ENCODE data around the gene PCDHA10. TPM values are rescaled to one million over a fixed set of nuclear protein-coding genes. Genes with fewer than 3 reads are reported as not detected.
"Not testable (repeated sequence)": the region's sequence is repeated elsewhere in the genome, so short reads cannot be mapped to it uniquely, and the experiment has no call there.

PCDHA10 gene
- total and polyA plus RNA-seq, 4 donors: 1.1 to 10.8 (median 3.6) TPM

GRCh38 chr5:140869555-140869886 lies 13.8 kb downstream of the PCDHA10 start:
- DNase-seq (ENCODE audit: low read depth in 4 of 6, low spot score in 6 of 6): peak in 1 of 6 donors; percentile 43
- Histone ChIP-seq H3K4me1 (ENCODE audit: control insufficient read depth, insufficient read depth, low read length) (peaks cover 4% of the 10 kb centered on the region), H3K9me3 (ENCODE audit: control insufficient read depth, insufficient read depth, low read length) (peaks cover 13% of the 10 kb centered on the region), H3K27ac (ENCODE audit: low read depth, low read length) (no peak overlapping the region), H3K27me3 (ENCODE audit: control insufficient read depth, insufficient read depth, low read length) (no peaks in the 10 kb centered on the region), H3K36me3 (ENCODE audit: control insufficient read depth, insufficient read depth, low read length) (peaks cover 14% of the 10 kb centered on the region), H3K4me3 (ENCODE audit: low read depth, low read length) (no peak overlapping the region)
- WGBS (ENCODE audit: insufficient coverage): 21% methylated on average over 2 of the region's 5 CpGs

DNA sequence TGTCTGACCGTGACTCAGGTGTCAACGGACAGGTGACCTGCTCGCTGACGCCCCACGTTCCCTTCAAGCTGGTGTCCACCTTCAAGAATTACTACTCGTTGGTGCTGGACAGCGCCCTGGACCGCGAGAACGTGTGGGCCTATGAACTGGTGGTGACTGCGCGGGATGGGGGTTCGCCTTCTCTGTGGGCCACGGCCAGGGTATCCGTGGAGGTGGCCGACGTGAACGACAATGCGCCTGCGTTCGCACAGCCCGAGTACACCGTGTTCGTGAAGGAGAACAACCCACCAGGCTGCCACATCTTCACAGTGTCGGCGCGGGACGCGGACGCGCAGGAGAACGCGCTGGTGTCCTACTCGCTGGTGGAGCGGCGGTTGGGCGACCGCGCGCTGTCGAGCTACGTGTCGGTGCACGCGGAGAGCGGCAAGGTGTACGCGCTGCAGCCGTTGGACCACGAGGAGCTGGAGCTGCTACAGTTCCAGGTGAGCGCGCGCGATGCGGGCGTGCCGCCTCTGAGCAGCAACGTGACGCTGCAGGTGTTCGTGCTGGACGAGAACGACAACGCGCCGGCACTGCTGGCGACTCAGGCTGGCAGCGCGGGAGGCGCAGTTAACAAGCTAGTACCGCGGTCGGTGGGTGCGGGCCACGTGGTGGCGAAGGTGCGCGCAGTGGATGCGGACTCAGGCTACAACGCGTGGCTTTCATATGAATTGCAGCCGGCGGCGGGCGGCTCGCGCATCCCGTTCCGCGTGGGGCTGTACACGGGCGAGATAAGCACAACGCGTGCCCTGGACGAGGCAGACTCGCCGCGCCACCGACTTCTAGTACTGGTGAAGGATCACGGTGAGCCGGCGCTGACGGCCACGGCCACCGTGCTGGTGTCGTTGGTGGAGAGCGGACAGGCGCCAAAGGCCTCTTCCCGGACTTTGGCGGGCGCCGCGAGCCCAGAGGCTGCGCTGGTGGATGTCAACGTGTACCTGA lies 14.8 kb downstream of the PCDHA10 start:
- Histone ChIP-seq H3K27me3 (ENCODE audit: control insufficient read depth, insufficient read depth, low read length) (no peaks in the 10 kb centered on the region), H3K4me1 (ENCODE audit: control insufficient read depth, insufficient read depth, low read length) (peaks cover 4% of the 10 kb centered on the region), H3K9me3 (ENCODE audit: control insufficient read depth, insufficient read depth, low read length) (peaks cover 13% of the 10 kb centered on the region), H3K27ac (ENCODE audit: low read depth, low read length) (no peak overlapping the region), H3K4me3 (ENCODE audit: low read depth, low read length) (no peak overlapping the region), H3K36me3 (ENCODE audit: control insufficient read depth, insufficient read depth, low read length) (peaks cover 17% of the 10 kb centered on the region)
- no peak for DNase-seq (ENCODE audit: low read depth in 4 of 6, low spot score in 6 of 6)
- 37% methylated on average over 114 of the region's 114 CpGs for WGBS (ENCODE audit: insufficient coverage)

GRCh38 chr5:140875085-140876065 lies 19.7 kb downstream of the PCDHA10 start, which contains the start of gene PCDHA12:
Gene PCDHA12 (plus strand): TSS chr5:140875308. CDS start chr5:140875473, 165 bp downstream.
- no peak within 1 kb of the TSS for H3K4me3 ChIP-seq (ENCODE audit: low read depth, low read length)
- H3K4me1 ChIP-seq (ENCODE audit: control insufficient read depth, insufficient read depth, low read length): peaks cover 3% of the 10 kb centered on the region
- H3K36me3 ChIP-seq (ENCODE audit: control insufficient read depth, insufficient read depth, low read length): peaks cover 20% of the 10 kb centered on the region
- peaks cover 24% of the 10 kb centered on the region for H3K9me3 ChIP-seq (ENCODE audit: control insufficient read depth, insufficient read depth, low read length)
- no peak within 1 kb of the TSS for H3K27ac ChIP-seq (ENCODE audit: low read depth, low read length)
- no peaks in the 10 kb centered on the region for H3K27me3 ChIP-seq (ENCODE audit: control insufficient read depth, insufficient read depth, low read length)
- 20% methylated on average over 34 of the region's 47 CpGs for WGBS (ENCODE audit: insufficient coverage)
- DNase-seq (ENCODE audit: low read depth in 4 of 6, low spot score in 6 of 6): peak in 2 of 6 donors; percentile 9 to 20

DNA sequence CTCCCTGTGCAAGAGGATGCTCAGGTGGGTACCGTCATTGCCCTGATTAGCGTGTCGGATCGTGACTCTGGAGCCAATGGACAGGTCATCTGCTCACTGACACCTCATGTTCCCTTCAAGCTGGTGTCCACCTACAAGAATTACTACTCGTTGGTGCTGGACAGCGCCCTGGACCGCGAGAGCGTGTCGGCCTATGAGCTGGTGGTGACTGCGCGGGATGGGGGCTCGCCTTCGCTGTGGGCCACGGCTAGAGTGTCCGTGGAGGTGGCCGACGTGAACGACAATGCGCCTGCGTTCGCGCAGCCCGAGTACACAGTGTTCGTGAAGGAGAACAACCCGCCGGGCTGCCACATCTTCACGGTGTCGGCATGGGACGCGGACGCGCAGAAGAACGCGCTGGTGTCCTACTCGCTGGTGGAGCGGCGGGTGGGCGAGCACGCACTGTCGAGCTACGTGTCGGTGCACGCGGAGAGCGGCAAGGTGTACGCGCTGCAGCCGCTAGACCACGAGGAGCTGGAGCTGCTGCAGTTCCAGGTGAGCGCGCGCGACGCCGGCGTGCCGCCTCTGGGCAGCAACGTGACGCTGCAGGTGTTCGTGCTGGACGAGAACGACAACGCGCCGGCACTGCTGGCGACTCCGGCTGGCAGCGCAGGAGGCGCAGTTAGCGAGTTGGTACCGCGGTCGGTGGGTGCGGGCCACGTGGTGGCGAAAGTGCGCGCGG lies 21.0 kb downstream of the PCDHA10 start:
- peaks cover 17% of the 10 kb centered on the region for H3K9me3 ChIP-seq (ENCODE audit: control insufficient read depth, insufficient read depth, low read length)
- H3K4me1 ChIP-seq (ENCODE audit: control insufficient read depth, insufficient read depth, low read length); H3K27ac ChIP-seq (ENCODE audit: low read depth, low read length); H3K4me3 ChIP-seq (ENCODE audit: low read depth, low read length); H3K27me3 ChIP-seq (ENCODE audit: control insufficient read depth, insufficient read depth, low read length); DNase-seq (ENCODE audit: low read depth in 4 of 6, low spot score in 6 of 6): not testable (repeated sequence)
- peaks cover 12% of the 10 kb centered on the region for H3K36me3 ChIP-seq (ENCODE audit: control insufficient read depth, insufficient read depth, low read length)
- 34% methylated on average over 80 of the region's 80 CpGs for WGBS (ENCODE audit: insufficient coverage)

GRCh38 chr5:140877262-140877581 lies 21.5 kb downstream of the PCDHA10 start:
- Histone ChIP-seq H3K36me3 (ENCODE audit: control insufficient read depth, insufficient read depth, low read length) (peaks cover 13% of the 10 kb centered on the region), H3K9me3 (ENCODE audit: control insufficient read depth, insufficient read depth, low read length) (peaks cover 17% of the 10 kb centered on the region), H3K4me1 (ENCODE audit: control insufficient read depth, insufficient read depth, low read length) (peaks cover under 1% of the 10 kb centered on the region), H3K4me3 (ENCODE audit: low read depth, low read length) (no peak overlapping the region), H3K27ac (ENCODE audit: low read depth, low read length) (no peak overlapping the region), H3K27me3 (ENCODE audit: control insufficient read depth, insufficient read depth, low read length) (no peaks in the 10 kb centered on the region)
- DNase-seq (ENCODE audit: low read depth in 4 of 6, low spot score in 6 of 6): no peak
- WGBS (ENCODE audit: insufficient coverage): 38% methylated on average over 37 of the region's 37 CpGs

DNA sequence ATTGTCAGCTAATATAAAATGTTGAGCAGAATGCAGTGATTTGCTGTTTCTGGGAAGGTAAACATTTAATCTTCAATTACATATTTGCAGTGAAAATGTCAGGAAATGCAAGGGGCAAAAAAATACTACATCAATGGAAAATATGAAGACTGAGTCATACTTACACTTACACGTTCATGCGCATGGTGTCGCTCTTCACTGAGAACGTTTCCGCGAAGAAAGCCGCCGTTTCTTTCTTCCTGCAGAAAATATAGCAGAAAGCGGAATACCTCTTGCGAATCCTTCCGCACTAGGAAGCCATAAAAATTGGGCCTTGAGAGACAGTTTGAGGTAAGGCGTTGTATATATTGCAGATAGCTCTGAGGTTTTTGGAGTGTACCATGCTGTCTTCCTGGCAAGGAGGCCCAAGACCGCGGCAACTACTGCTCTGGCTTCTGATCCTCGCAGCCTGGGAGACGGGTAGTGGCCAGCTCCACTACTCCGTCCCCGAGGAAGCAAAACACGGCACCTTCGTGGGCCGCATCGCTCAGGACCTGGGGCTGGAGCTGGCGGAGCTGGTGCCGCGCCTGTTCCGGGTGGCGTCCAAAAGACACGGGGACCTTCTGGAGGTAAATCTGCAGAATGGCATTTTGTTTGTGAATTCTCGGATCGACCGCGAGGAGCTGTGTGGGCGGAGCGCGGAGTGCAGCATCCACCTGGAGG lies 26.3 kb downstream of the PCDHA10 start, which contains the start of gene PCDHA13:
TSS of gene PCDHA13 (plus strand) at position 236 of the 702 bp plus-strand sequence. CDS start at position 381, 145 bp downstream.
- DNase-seq (ENCODE audit: low read depth in 4 of 6, low spot score in 6 of 6): peak in 2 of 6 donors; percentile 38 to 77
- Histone ChIP-seq H3K27me3 (ENCODE audit: control insufficient read depth, insufficient read depth, low read length) (no peaks in the 10 kb centered on the region), H3K4me3 (ENCODE audit: low read depth, low read length) (peak within 1 kb of the TSS; percentile 26), H3K36me3 (ENCODE audit: control insufficient read depth, insufficient read depth, low read length) (peaks cover 17% of the 10 kb centered on the region), H3K9me3 (ENCODE audit: control insufficient read depth, insufficient read depth, low read length) (peaks cover 27% of the 10 kb centered on the region), H3K27ac (ENCODE audit: low read depth, low read length) (no peak within 1 kb of the TSS), H3K4me1 (ENCODE audit: control insufficient read depth, insufficient read depth, low read length) (peaks cover 7% of the 10 kb centered on the region)
- WGBS (ENCODE audit: insufficient coverage): 3% methylated on average over 19 of the region's 35 CpGs

DNA sequence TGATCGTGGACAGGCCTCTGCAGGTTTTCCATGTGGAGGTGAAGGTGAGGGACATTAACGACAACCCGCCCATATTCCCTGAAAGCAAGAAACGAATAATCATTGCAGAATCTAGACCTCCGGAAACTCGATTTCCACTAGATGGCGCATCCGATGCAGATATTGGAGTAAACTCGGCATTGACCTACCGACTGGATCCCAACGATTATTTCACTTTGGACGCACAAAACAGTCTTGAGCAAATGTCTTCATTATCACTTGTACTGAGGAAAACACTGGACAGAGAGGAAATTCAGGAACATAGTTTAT lies 26.8 kb downstream of the PCDHA10 start:
- Histone ChIP-seq H3K4me1 (ENCODE audit: control insufficient read depth, insufficient read depth, low read length) (peaks cover 7% of the 10 kb centered on the region), H3K27ac (ENCODE audit: low read depth, low read length) (no peak overlapping the region), H3K4me3 (ENCODE audit: low read depth, low read length) (peak overlapping the region; percentile 26), H3K27me3 (ENCODE audit: control insufficient read depth, insufficient read depth, low read length) (no peaks in the 10 kb centered on the region), H3K36me3 (ENCODE audit: control insufficient read depth, insufficient read depth, low read length) (peaks cover 12% of the 10 kb centered on the region), H3K9me3 (ENCODE audit: control insufficient read depth, insufficient read depth, low read length) (peaks cover 23% of the 10 kb centered on the region)
- whole genome bisulfite sequencing (ENCODE audit: insufficient coverage): 13% methylated on average over 12 of the region's 12 CpGs
- DNase-seq (ENCODE audit: low read depth in 4 of 6, low spot score in 6 of 6): peak in 2 of 6 donors; percentile 16 to 57

DNA sequence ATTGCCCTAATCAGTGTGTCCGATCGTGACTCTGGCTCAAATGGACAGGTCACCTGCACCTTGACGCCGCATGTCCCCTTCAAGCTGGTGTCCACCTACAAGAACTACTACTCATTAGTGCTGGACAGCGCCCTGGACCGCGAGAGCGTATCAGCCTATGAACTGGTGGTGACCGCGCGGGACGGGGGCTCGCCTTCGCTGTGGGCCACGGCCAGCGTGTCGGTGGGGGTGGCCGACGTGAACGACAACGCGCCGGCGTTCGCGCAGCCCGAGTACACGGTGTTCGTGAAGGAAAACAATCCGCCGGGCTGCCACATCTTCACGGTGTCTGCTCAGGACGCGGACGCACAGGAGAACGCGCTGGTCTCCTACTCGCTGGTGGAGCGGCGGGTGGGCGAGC lies 27.7 kb downstream of the PCDHA10 start:
- Histone ChIP-seq H3K27ac (ENCODE audit: low read depth, low read length) (no peak overlapping the region), H3K36me3 (ENCODE audit: control insufficient read depth, insufficient read depth, low read length) (peaks cover 11% of the 10 kb centered on the region), H3K27me3 (ENCODE audit: control insufficient read depth, insufficient read depth, low read length) (no peaks in the 10 kb centered on the region), H3K4me3 (ENCODE audit: low read depth, low read length) (no peak overlapping the region), H3K9me3 (ENCODE audit: control insufficient read depth, insufficient read depth, low read length) (peaks cover 22% of the 10 kb centered on the region), H3K4me1 (ENCODE audit: control insufficient read depth, insufficient read depth, low read length) (peaks cover 7% of the 10 kb centered on the region)
- WGBS (ENCODE audit: insufficient coverage): 34% methylated on average over 41 of the region's 41 CpGs
- DNase-seq (ENCODE audit: low read depth in 4 of 6, low spot score in 6 of 6): no peak

Data from spinal cord (tissue), 10 donors.